SK-N-SH (cell line): ENCODE measurements around the gene TBC1D21. TPM values are rescaled to one million over a fixed set of nuclear protein-coding genes. Genes with fewer than 3 reads are reported as not detected.

Experiments used
- CTCF ChIA-PET: fragments of 300-600, 350-600 bp; formaldehyde crosslinking; extraction: SDS; loops from one replicate; lab custom pipeline; 2021; lab: Yijun Ruan, JAX
- POLR2A ChIA-PET: fragments of 350-600 bp; sonication (Branson Sonifier 250); formaldehyde crosslinking; extraction: SDS; loops from one replicate; lab custom pipeline; 2020; ENCODE audit warnings: antibody characterized with exemption, inconsistent platforms; lab: Yijun Ruan, JAX
- DNase-seq: peaks from one replicate; pipeline ENCODE4 v3.0.0; 2012
- H2AFZ ChIP-seq: fragments of 200-600 bp; sonication (generic); 2 replicates; pipeline ENCODE4 v1.8.1; 2016; ENCODE audit warnings: antibody characterized with exemption, mild to moderate bottlenecking, low read depth
- H3F3A ChIP-seq: fragments of 200-600 bp; sonication (generic); replicated peaks from 2 replicates; pipeline ENCODE3; 2016; ENCODE audit warnings: antibody characterized with exemption, mild to moderate bottlenecking; ENCODE audit not compliant: insufficient read depth
- H3K27ac ChIP-seq, 2 experiments: fragments of 200-500 bp in 1 of 2; fragments of 200-600 bp in 1 of 2; sonication (Bioruptor generic) in 1 of 2; sonication (generic), shearing (Covaris generic) in 1 of 2; 2 replicates each; pipeline versions ENCODE4 v1.5.1 to v1.6.1; 2014 to 2016; ENCODE audit warnings: low read depth in 2 of 2, inconsistent platforms in 1 of 2, low read length in 1 of 2, mild to moderate bottlenecking in 1 of 2, mixed read lengths in 1 of 2
- H3K27me3 ChIP-seq: fragments of 200-600 bp; sonication (generic), shearing (Covaris generic); 2 replicates; pipeline ENCODE4 v1.6.1; 2016; ENCODE audit warnings: mixed run types; ENCODE audit not compliant: insufficient read depth
- H3K36me3 ChIP-seq, 2 experiments: fragments of 200-500 bp in 1 of 2; fragments of 200-600 bp in 1 of 2; sonication (Bioruptor generic) in 1 of 2; sonication (generic) in 1 of 2; replicated peaks in 1 of 2; 2 replicates each; pipeline versions ENCODE3 to v1.5.1; 2014 to 2016; ENCODE audit warnings: low read length in 1 of 2, mild to moderate bottlenecking in 1 of 2; ENCODE audit not compliant: insufficient read depth in 2 of 2, control insufficient read depth in 1 of 2
- H3K4me1 ChIP-seq, 2 experiments: fragments of 200-500 bp in 1 of 2; fragments of 200-600 bp in 1 of 2; sonication (Bioruptor generic) in 1 of 2; sonication (generic), shearing (Covaris generic) in 1 of 2; 2 replicates each; pipeline versions ENCODE4 v1.5.1 to v1.6.1; 2014 to 2016; ENCODE audit warnings: low read depth in 1 of 2, low read length in 1 of 2, mixed run types in 1 of 2; ENCODE audit not compliant: insufficient read depth in 2 of 2, control insufficient read depth in 1 of 2
- H3K4me2 ChIP-seq: fragments of 200-600 bp; sonication (generic), shearing (Covaris generic); 2 replicates; pipeline ENCODE4 v1.6.1; 2017; ENCODE audit warnings: mixed run types
- H3K4me3 ChIP-seq, 2 experiments: fragments of 200-500 bp in 1 of 2; fragments of 200-600 bp in 1 of 2; sonication (Bioruptor generic) in 1 of 2; sonication (generic), shearing (Covaris generic) in 1 of 2; 2 replicates each; pipeline versions ENCODE4 v1.5.1 to v1.8.1; 2014 to 2016; ENCODE audit warnings: low read depth in 2 of 2, inconsistent platforms in 1 of 2, low read length in 1 of 2, mild to moderate bottlenecking in 1 of 2, mixed read lengths in 1 of 2, moderate library complexity in 1 of 2
- H3K79me2 ChIP-seq: fragments of 200-600 bp; sonication (generic); 2 replicates; pipeline ENCODE4 v1.8.1; 2017; ENCODE audit warnings: mild to moderate bottlenecking; ENCODE audit not compliant: insufficient read depth
- H3K9ac ChIP-seq: fragments of 200-600 bp; sonication (generic); 2 replicates; pipeline ENCODE4 v1.6.1; 2017; ENCODE audit warnings: mixed run types
- H3K9me2 ChIP-seq: fragments of 200-600 bp; sonication (generic); 2 replicates; pipeline ENCODE4 v1.6.1; 2017; ENCODE audit warnings: mixed run types
- H3K9me3 ChIP-seq: fragments of 200-600 bp; sonication (generic); 2 replicates; pipeline ENCODE4 v1.6.1; 2017; ENCODE audit warnings: mixed run types, mild to moderate bottlenecking, moderate library complexity
- H4K20me1 ChIP-seq: fragments of 200-600 bp; sonication (generic); 2 replicates; pipeline ENCODE4 v1.6.1; 2017; ENCODE audit warnings: mild to moderate bottlenecking, mixed run types; ENCODE audit not compliant: insufficient read depth
- CHD2 ChIP-seq: fragments of 150-350 bp; IDR thresholded peaks from 2 replicates; pipeline ENCODE4 v1.6.1; 2018; ENCODE audit warnings: low read length; ENCODE audit not compliant: partially characterized antibody
- EP300 ChIP-seq, 2 experiments: IDR thresholded peaks; 2 replicates each; pipeline versions ENCODE4 v1.4.0 to v1.6.1; 2012; ENCODE audit warnings: borderline replicate concordance in 1 of 2, low read depth in 1 of 2, low read length in 1 of 2
- EZH2phosphoT487 ChIP-seq: fragments of 200-600 bp; sonication (generic); IDR thresholded peaks from 2 replicates; pipeline ENCODE4 v1.6.1; 2017; ENCODE audit warnings: low read depth, mixed run types, mild to moderate bottlenecking, antibody characterized with exemption, moderate library complexity, borderline replicate concordance
- FOXJ3 ChIP-seq: sonication (generic); formaldehyde crosslinking; IDR thresholded peaks from 2 replicates; pipeline ENCODE4 v1.5.1; 2020; ENCODE audit warnings: mild to moderate bottlenecking, missing genetic modification reagents
- GABPA ChIP-seq: IDR thresholded peaks from 2 replicates; pipeline ENCODE4 v1.4.0; 2012; ENCODE audit warnings: low read depth, mild to moderate bottlenecking
- GATA2 ChIP-seq: sonication (generic); formaldehyde crosslinking; IDR thresholded peaks from 2 replicates; pipeline ENCODE4 v1.5.0; 2020; ENCODE audit warnings: mild to moderate bottlenecking, missing genetic modification reagents
- JUND ChIP-seq: IDR thresholded peaks from 2 replicates; pipeline ENCODE4 v1.4.0; 2012
- MXI1 ChIP-seq: IDR thresholded peaks from 2 replicates; pipeline ENCODE4 v1.6.1; 2012; ENCODE audit warnings: mild to moderate bottlenecking, low read depth, low read length, improper control_type of control experiment
- POLR2AphosphoS5 ChIP-seq: IDR thresholded peaks from 2 replicates; pipeline ENCODE4 v1.6.1; 2012; ENCODE audit warnings: low read depth, low read length
- RAD21 ChIP-seq: IDR thresholded peaks from 2 replicates; pipeline ENCODE4 v1.6.1; 2012; ENCODE audit warnings: mild to moderate bottlenecking, low read length
- RCOR1 ChIP-seq: fragments of 150-350 bp; IDR thresholded peaks from 2 replicates; pipeline ENCODE4 v1.6.1; 2017; ENCODE audit warnings: antibody characterized with exemption, low read length
- RFX5 ChIP-seq: IDR thresholded peaks from 2 replicates; pipeline ENCODE4 v1.6.1; 2012; ENCODE audit warnings: mild to moderate bottlenecking, improper control_type of control experiment, low read length
- SIN3A ChIP-seq: IDR thresholded peaks from 2 replicates; pipeline ENCODE4 v1.6.1; 2012; ENCODE audit warnings: low read depth, mild to moderate bottlenecking, low read length, moderate library complexity, borderline replicate concordance
- SMC3 ChIP-seq: IDR thresholded peaks from 2 replicates; pipeline ENCODE4 v1.6.1; 2012; ENCODE audit warnings: low read depth, low read length, improper control_type of control experiment
- TAF1 ChIP-seq: IDR thresholded peaks from 2 replicates; pipeline ENCODE4 v1.6.1; 2012; ENCODE audit warnings: low read depth, mild to moderate bottlenecking, low read length, moderate library complexity, borderline replicate concordance
- TCF12 ChIP-seq: IDR thresholded peaks from 2 replicates; pipeline ENCODE4 v1.4.0; 2012
- TEAD4 ChIP-seq: IDR thresholded peaks from 2 replicates; pipeline ENCODE4 v1.4.0; 2012; ENCODE audit warnings: mild to moderate bottlenecking, borderline replicate concordance; ENCODE audit not compliant: insufficient read depth
- YY1 ChIP-seq: IDR thresholded peaks from 2 replicates; pipeline ENCODE4 v1.4.0; 2012; ENCODE audit warnings: low read depth, mild to moderate bottlenecking
- WGBS: methylation state at CpG from one replicate; pipeline ENCODE4 v1.1.6; 2017; ENCODE audit warnings: low lambda C conversion rate; 5-methylcytosine and 5-hydroxymethylcytosine counted together
- polyA plus RNA-seq, 3 experiments: library from polyadenylated mRNA; depleted of rRNA; stranded (reverse); fragments of >200 nt; gene quantifications; 2 replicates each; pipeline ENCODE4 v1.2.3, GENCODE V29; 2012
- TF ChIP-seq, protein P1 (sequence below): IDR thresholded peaks from 2 replicates; pipeline ENCODE4 v1.6.1; 2012; ENCODE audit warnings: mild to moderate bottlenecking, low read depth, low read length, moderate library complexity
- TF ChIP-seq, protein P2 (sequence below): fragments of 150-350 bp; IDR thresholded peaks from 2 replicates; pipeline ENCODE4 v1.6.1; 2017; ENCODE audit warnings: antibody characterized with exemption, low read length, low read depth, borderline replicate concordance

The TBC1D21 gene
- polyA plus RNA-seq, 1 of the 3 experiments (the other 2 are of a cell fraction), result not detected

DNA sequence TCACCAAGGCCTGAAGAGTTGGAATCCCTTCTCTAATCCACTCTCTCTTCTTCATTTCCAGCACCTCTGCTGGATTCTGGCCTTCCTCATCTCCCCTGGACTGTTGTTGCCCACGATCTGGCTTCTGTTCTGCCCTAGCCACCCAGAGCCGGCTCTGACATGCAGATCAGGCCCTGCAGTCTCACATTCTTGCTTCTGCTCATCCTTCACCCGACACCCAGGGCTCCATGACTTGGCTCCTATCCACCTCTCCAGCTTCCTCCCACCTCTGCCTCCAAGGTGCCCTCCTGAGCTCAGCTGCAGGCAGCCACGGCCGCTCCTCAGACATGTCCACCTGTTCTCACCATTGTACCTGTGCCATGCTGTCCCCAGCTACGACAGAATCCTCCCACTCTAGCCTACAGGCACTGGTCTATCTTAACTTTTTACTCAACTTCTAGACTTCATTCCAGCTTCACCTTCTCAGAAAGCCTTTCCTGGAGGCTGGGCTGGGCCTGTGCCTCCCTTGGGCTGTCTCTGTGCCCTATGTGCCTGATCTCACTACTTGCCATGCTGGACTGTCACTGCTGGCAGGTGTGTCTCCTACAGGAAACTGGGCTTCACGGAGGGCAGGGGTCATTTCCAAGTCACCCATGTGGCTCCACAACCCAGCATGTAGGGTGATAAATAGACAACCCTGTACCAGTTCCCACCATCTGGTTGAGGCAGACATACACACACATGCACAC is 16.0 kb upstream of the TBC1D21 start:
- WGBS, result 36% methylated on average over 7 of the region's 7 CpGs
- Histone ChIP-seq H2AFZ (no peak overlapping the region), H3K36me3 (no peaks in the 10 kb centered on the region)
- TF ChIP-seq TEAD4, result no peak
- TF ChIP-seq GABPA, result no peak
- TF ChIP-seq EP300 (IDR thresholded peaks at IDR 0.05; ENCODE audit: borderline replicate concordance in 1 of 2, low read depth in 1 of 2, low read length in 1 of 2), result no peak
- TF ChIP-seq POLR2AphosphoS5, result no peak
- no peak for TF ChIP-seq MXI1
- TF ChIP-seq GATA2 (CRISPR knock-in tag), result no peak
- no peak for TF ChIP-seq RCOR1
- TF ChIP-seq, protein P1, sequence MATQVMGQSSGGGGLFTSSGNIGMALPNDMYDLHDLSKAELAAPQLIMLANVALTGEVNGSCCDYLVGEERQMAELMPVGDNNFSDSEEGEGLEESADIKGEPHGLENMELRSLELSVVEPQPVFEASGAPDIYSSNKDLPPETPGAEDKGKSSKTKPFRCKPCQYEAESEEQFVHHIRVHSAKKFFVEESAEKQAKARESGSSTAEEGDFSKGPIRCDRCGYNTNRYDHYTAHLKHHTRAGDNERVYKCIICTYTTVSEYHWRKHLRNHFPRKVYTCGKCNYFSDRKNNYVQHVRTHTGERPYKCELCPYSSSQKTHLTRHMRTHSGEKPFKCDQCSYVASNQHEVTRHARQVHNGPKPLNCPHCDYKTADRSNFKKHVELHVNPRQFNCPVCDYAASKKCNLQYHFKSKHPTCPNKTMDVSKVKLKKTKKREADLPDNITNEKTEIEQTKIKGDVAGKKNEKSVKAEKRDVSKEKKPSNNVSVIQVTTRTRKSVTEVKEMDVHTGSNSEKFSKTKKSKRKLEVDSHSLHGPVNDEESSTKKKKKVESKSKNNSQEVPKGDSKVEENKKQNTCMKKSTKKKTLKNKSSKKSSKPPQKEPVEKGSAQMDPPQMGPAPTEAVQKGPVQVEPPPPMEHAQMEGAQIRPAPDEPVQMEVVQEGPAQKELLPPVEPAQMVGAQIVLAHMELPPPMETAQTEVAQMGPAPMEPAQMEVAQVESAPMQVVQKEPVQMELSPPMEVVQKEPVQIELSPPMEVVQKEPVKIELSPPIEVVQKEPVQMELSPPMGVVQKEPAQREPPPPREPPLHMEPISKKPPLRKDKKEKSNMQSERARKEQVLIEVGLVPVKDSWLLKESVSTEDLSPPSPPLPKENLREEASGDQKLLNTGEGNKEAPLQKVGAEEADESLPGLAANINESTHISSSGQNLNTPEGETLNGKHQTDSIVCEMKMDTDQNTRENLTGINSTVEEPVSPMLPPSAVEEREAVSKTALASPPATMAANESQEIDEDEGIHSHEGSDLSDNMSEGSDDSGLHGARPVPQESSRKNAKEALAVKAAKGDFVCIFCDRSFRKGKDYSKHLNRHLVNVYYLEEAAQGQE, result no peak
- no peak for TF ChIP-seq RFX5
- no peak for TF ChIP-seq TAF1
- TF ChIP-seq CHD2, result no peak
- TF ChIP-seq RAD21, result no peak
- TF ChIP-seq EZH2phosphoT487, result no peak
- TF ChIP-seq FOXJ3 (CRISPR knock-in tag), result no peak
- no peak for TF ChIP-seq YY1
- TF ChIP-seq, protein P2, sequence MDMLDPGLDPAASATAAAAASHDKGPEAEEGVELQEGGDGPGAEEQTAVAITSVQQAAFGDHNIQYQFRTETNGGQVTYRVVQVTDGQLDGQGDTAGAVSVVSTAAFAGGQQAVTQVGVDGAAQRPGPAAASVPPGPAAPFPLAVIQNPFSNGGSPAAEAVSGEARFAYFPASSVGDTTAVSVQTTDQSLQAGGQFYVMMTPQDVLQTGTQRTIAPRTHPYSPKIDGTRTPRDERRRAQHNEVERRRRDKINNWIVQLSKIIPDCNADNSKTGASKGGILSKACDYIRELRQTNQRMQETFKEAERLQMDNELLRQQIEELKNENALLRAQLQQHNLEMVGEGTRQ, result no peak
- TF ChIP-seq SMC3, result no peak
- no peak for TF ChIP-seq JUND
- TF ChIP-seq SIN3A, result no peak
- TF ChIP-seq TCF12, result no peak
- TF ChIP-seq, all 33 proteins: peak for 0
- Histone ChIP-seq H3K4me2 (no peak overlapping the region), H3K9me2 (no peaks in the 10 kb centered on the region), H3K4me3 (no peak overlapping the region), H4K20me1 (no peaks in the 10 kb centered on the region), H3K4me1 (peaks cover 0 to 3% of the 10 kb centered on the region in 2 experiments; a peak in 1 of 4 replicates), H3K79me2 (no peaks in the 10 kb centered on the region), H3K27me3 (peaks cover 13% of the 10 kb centered on the region; the same call in 1 of the 2 replicates), H3K9ac (no peak overlapping the region), H3K9me3 (no peaks in the 10 kb centered on the region), H3F3A (no peaks in the 10 kb centered on the region), H3K27ac (no peak overlapping the region)
- ChIA-PET POLR2A (no interaction called here), CTCF (interaction anchor here (1.2 to 2.0 kb wide), 3 partner anchors 50 to 107 kb away, joined by 3 to 6 read pairs (median 5); no protein-coding TSS in a partner anchor)
- no peak for DNase-seq
